Astrocyte (in vitro differentiated cells and primary cell): ENCODE results near the gene ANGPTL7. TPM values are rescaled to one million over a fixed set of nuclear protein-coding genes. Genes with fewer than 3 reads are reported as not detected.

ENCODE experiments used
- DNase-seq: peaks from one replicate; pipeline ENCODE4 v3.0.0-alpha.2; 2010; ENCODE audit warnings: low read depth
- FAIRE-seq: peaks from 2 replicates; lab custom pipeline; 2011; peaks lifted over from hg19 to GRCh38; lab: Jason Lieb, UNC
- H2AFZ ChIP-seq: 2 replicates; pipeline ENCODE4 v1.6.0; 2012; ENCODE audit warnings: low read depth, low read length, inconsistent platforms
- H3K27ac ChIP-seq: 2 replicates; pipeline ENCODE4 v1.5.1; 2011; ENCODE audit warnings: low read depth, low read length, inconsistent platforms
- H3K27me3 ChIP-seq: 2 replicates; pipeline ENCODE4 v1.6.0; 2011; ENCODE audit warnings: low read length, inconsistent platforms; ENCODE audit not compliant: insufficient read depth
- H3K36me3 ChIP-seq: 2 replicates; pipeline ENCODE4 v1.5.1; 2011; ENCODE audit warnings: low read length, inconsistent platforms; ENCODE audit not compliant: insufficient read depth
- H3K4me1 ChIP-seq: 2 replicates; pipeline ENCODE4 v1.5.1; 2011; ENCODE audit warnings: low read length, inconsistent platforms; ENCODE audit not compliant: insufficient read depth
- H3K4me2 ChIP-seq: 2 replicates; pipeline ENCODE4 v1.6.0; 2012; ENCODE audit warnings: low read length, inconsistent platforms
- H3K4me3 ChIP-seq: 2 replicates; pipeline ENCODE4 v1.5.1; 2011; ENCODE audit warnings: low read depth, mild to moderate bottlenecking, low read length, inconsistent platforms; ENCODE audit not compliant: insufficient read depth
- H3K79me2 ChIP-seq: 2 replicates; pipeline ENCODE4 v1.6.0; 2012; ENCODE audit warnings: mild to moderate bottlenecking, low read length, inconsistent platforms; ENCODE audit not compliant: insufficient read depth
- H3K9ac ChIP-seq: 2 replicates; pipeline ENCODE4 v1.6.0; 2012; ENCODE audit warnings: mild to moderate bottlenecking, low read length, inconsistent platforms
- H3K9me3 ChIP-seq: 2 replicates; pipeline ENCODE4 v1.5.1; 2012; ENCODE audit warnings: low read depth, mild to moderate bottlenecking, low read length, inconsistent platforms; ENCODE audit not compliant: insufficient read depth
- H4K20me1 ChIP-seq: 2 replicates; pipeline ENCODE4 v1.6.0; 2012; ENCODE audit warnings: low read length, inconsistent platforms; ENCODE audit not compliant: insufficient read depth
- H3K27ac Mint-ChIP-seq: one replicate; pipeline ENCODE4 v1.8.0; 2021; ENCODE audit warnings: mild to moderate bottlenecking, mixed read lengths; ENCODE audit not compliant: unreplicated experiment
- H3K27me3 Mint-ChIP-seq: one replicate; pipeline ENCODE4 v1.8.0; 2021; ENCODE audit warnings: low read depth, mixed read lengths; ENCODE audit not compliant: unreplicated experiment
- H3K36me3 Mint-ChIP-seq: one replicate; pipeline ENCODE4 v1.8.0; 2021; ENCODE audit warnings: low read depth, mixed read lengths; ENCODE audit not compliant: unreplicated experiment
- H3K4me1 Mint-ChIP-seq: one replicate; pipeline ENCODE4 v1.8.0; 2021; ENCODE audit warnings: low read depth, mixed read lengths; ENCODE audit not compliant: unreplicated experiment
- H3K4me3 Mint-ChIP-seq: one replicate; pipeline ENCODE4 v1.8.0; 2021; ENCODE audit warnings: mild to moderate bottlenecking, moderate library complexity, mixed read lengths; ENCODE audit not compliant: unreplicated experiment
- H3K9me3 Mint-ChIP-seq: one replicate; pipeline ENCODE4 v1.8.0; 2021; ENCODE audit warnings: mild to moderate bottlenecking, mixed read lengths; ENCODE audit not compliant: unreplicated experiment
- EZH2 ChIP-seq: IDR thresholded peaks from 2 replicates; pipeline ENCODE4 v1.6.1; 2012; ENCODE audit warnings: mild to moderate bottlenecking, low read length, inconsistent platforms; ENCODE audit not compliant: insufficient read depth
- total RNA-seq: library from RNA; stranded (reverse); gene quantifications from 2 replicates; pipeline ENCODE4 v1.2.1, GENCODE V29; 2021
- TF ChIP-seq, protein P1 (sequence below): IDR thresholded peaks from 2 replicates; pipeline ENCODE4 v1.5.1; 2011; ENCODE audit warnings: low read depth, mild to moderate bottlenecking, inconsistent platforms, low read length, moderate library complexity; ENCODE audit not compliant: insufficient read depth

The ANGPTL7 gene
- total RNA-seq, 1 donor from 2014 or later = 0.86 TPM

DNA sequence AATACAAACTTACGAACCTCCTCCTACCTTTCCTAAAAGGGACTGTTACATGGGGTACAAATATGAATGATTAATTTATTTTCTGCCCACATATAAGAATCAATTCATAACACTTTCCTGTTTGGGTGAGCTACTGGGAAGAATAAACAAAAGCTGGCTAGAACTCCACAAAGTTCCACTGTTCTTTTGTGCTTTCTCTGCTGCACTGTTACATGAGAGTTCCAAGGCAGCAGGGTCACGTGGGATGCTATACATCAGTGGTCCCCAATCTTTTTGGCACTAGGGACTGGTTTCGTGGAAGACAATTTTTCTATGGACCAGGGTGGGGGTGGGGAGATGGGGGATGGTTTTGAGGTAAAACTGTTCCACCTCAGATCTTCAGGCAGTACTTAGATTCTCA is 2.2 kb upstream of the ANGPTL7 start:
- peaks cover 18% of the 10 kb centered on the region for H3K36me3 ChIP-seq
- H3K4me2 ChIP-seq = no peak overlapping the region
- no peak for FAIRE-seq
- Mint-ChIP-seq H3K36me3 (peaks cover 11% of the 10 kb centered on the region), H3K4me3 (no peak overlapping the region), H3K9me3 (no peaks in the 10 kb centered on the region), H3K27ac (peak overlapping the region; percentile 18), H3K4me1 (peaks cover 19% of the 10 kb centered on the region), H3K27me3 (no peaks in the 10 kb centered on the region)
- H3K27ac ChIP-seq = no peak overlapping the region
- H2AFZ ChIP-seq = no peak overlapping the region
- no peaks in the 10 kb centered on the region for H3K9me3 ChIP-seq
- H3K9ac ChIP-seq = no peak overlapping the region
- TF ChIP-seq, protein P1, sequence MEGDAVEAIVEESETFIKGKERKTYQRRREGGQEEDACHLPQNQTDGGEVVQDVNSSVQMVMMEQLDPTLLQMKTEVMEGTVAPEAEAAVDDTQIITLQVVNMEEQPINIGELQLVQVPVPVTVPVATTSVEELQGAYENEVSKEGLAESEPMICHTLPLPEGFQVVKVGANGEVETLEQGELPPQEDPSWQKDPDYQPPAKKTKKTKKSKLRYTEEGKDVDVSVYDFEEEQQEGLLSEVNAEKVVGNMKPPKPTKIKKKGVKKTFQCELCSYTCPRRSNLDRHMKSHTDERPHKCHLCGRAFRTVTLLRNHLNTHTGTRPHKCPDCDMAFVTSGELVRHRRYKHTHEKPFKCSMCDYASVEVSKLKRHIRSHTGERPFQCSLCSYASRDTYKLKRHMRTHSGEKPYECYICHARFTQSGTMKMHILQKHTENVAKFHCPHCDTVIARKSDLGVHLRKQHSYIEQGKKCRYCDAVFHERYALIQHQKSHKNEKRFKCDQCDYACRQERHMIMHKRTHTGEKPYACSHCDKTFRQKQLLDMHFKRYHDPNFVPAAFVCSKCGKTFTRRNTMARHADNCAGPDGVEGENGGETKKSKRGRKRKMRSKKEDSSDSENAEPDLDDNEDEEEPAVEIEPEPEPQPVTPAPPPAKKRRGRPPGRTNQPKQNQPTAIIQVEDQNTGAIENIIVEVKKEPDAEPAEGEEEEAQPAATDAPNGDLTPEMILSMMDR = no peak
- TF ChIP-seq EZH2 = no peak
- no peaks in the 10 kb centered on the region for H3K79me2 ChIP-seq
- H3K27me3 ChIP-seq = no peaks in the 10 kb centered on the region
- H3K4me3 ChIP-seq = no peak overlapping the region
- no peak for DNase-seq
- no peaks in the 10 kb centered on the region for H3K4me1 ChIP-seq
- peaks cover 22% of the 10 kb centered on the region for H4K20me1 ChIP-seq

DNA sequence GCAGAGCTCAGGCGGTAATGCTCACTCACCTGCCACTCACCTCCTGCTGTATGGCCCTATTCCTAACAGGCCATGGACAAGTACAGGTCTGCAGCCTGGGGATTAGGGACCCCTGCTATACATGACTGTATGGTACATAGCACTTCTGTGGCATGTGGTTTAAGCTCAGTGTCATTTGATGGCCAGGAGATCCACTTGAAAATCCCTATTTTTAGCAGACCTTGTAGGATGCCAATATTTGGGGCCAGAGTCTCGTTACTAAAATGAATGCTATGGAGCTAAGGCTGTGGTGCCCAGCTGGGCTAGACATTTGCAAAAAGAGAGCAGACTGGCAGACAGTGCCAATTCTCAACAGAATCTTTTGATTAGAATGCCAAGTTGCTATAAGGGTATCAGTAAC is 1.7 kb upstream of the ANGPTL7 start:
- Histone ChIP-seq H3K4me3 (no peak overlapping the region), H3K9me3 (no peaks in the 10 kb centered on the region), H4K20me1 (peaks cover 25% of the 10 kb centered on the region), H3K4me1 (no peaks in the 10 kb centered on the region), H3K27ac (no peak overlapping the region), H3K79me2 (no peaks in the 10 kb centered on the region), H3K36me3 (peaks cover 18% of the 10 kb centered on the region), H3K27me3 (no peaks in the 10 kb centered on the region), H3K9ac (no peak overlapping the region), H3K4me2 (no peak overlapping the region), H2AFZ (no peak overlapping the region)
- DNase-seq (no peak), FAIRE-seq (no peak)
- Mint-ChIP-seq H3K27me3 (no peaks in the 10 kb centered on the region), H3K4me3 (no peak overlapping the region), H3K27ac (no peak overlapping the region), H3K9me3 (no peaks in the 10 kb centered on the region), H3K4me1 (peaks cover 19% of the 10 kb centered on the region), H3K36me3 (peaks cover 12% of the 10 kb centered on the region)
- no peak for TF ChIP-seq EZH2
- TF ChIP-seq, protein P1 = no peak

DNA sequence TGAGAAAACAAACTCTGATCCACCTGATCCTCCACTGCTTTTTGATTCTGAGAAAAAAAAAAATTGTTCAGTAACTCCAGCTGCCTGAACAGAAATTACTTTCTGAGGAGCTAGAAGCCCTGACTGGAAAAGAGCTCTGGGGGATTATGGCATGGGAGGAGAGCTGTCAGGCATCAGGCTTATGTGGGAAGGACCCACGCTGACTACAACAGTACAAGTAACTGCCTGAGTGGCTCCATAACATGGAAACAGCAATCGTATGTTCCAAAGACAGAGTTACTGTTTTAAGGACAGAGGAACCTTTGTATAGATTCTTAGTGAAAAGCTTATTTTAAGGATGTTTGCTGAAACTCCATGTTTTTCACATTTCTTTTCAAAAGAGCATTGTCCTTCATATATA is 1.2 kb upstream of the ANGPTL7 start:
- H3K36me3 ChIP-seq = peaks cover 18% of the 10 kb centered on the region
- H3K4me2 ChIP-seq = no peak overlapping the region
- H3K4me3 ChIP-seq = no peak overlapping the region
- DNase-seq = no peak
- FAIRE-seq = no peak
- no peak overlapping the region for H3K9ac ChIP-seq
- Mint-ChIP-seq H3K4me1 (peaks cover 19% of the 10 kb centered on the region), H3K27ac (no peak overlapping the region), H3K9me3 (no peaks in the 10 kb centered on the region), H3K27me3 (no peaks in the 10 kb centered on the region), H3K36me3 (peaks cover 12% of the 10 kb centered on the region), H3K4me3 (no peak overlapping the region)
- no peaks in the 10 kb centered on the region for H3K79me2 ChIP-seq
- TF ChIP-seq, protein P1 = no peak
- TF ChIP-seq EZH2 = no peak
- H4K20me1 ChIP-seq = peaks cover 25% of the 10 kb centered on the region
- H2AFZ ChIP-seq = no peak overlapping the region
- H3K27me3 ChIP-seq = no peaks in the 10 kb centered on the region
- H3K9me3 ChIP-seq = no peaks in the 10 kb centered on the region
- no peaks in the 10 kb centered on the region for H3K4me1 ChIP-seq
- no peak overlapping the region for H3K27ac ChIP-seq
